ENCODE results near the gene DDAH2.

Gene DDAH2

GRCh38 chr6:31691564-31692108 lies 37.5 kb downstream of the DDAH2 start:
- Histone ChIP-seq H3K4me1 (ENCODE audit: insufficient read depth, insufficient read length) (peaks cover 14% of the 10 kb centered on the region), H3K9ac (ENCODE audit: insufficient read length, low read depth) (no peak overlapping the region), H3K36me3 (ENCODE audit: insufficient read depth, insufficient read length, low read length) (peaks cover 74% of the 10 kb centered on the region), H3K9me3 (ENCODE audit: insufficient read depth, low read length) (no peaks in the 10 kb centered on the region), H3K27me3 (ENCODE audit: insufficient read depth, insufficient read length) (no peaks in the 10 kb centered on the region), H3K4me3 (ENCODE audit: insufficient read length, low read depth) (no peak overlapping the region)
- DNase-seq (ENCODE audit: low read depth, low spot score) = no peak
- no peak for TF ChIP-seq ZNF274 (IDR thresholded peaks at IDR 0.05; ENCODE audit: low read depth, low read length)
- no peak for TF ChIP-seq SUZ12 (IDR thresholded peaks at IDR 0.05; ENCODE audit: extremely low read depth, insufficient read depth, insufficient read length)
- TF ChIP-seq YY1 (IDR thresholded peaks at IDR 0.05; ENCODE audit: insufficient read depth, insufficient read length) = no peak

- DNase-seq (ENCODE audit: low read depth, low spot score) = no peak
- H3K9me3 ChIP-seq (ENCODE audit: insufficient read depth, low read length) = no peaks in the 10 kb centered on the region
- H3K4me3 ChIP-seq (ENCODE audit: insufficient read length, low read depth) = no peak overlapping the region
- H3K4me1 ChIP-seq (ENCODE audit: insufficient read depth, insufficient read length) = peaks cover 14% of the 10 kb centered on the region
- H3K9ac ChIP-seq (ENCODE audit: insufficient read length, low read depth) = no peak overlapping the region
- no peak for TF ChIP-seq ZNF274 (IDR thresholded peaks at IDR 0.05; ENCODE audit: low read depth, low read length)
- H3K36me3 ChIP-seq (ENCODE audit: insufficient read depth, insufficient read length, low read length) = peaks cover 75% of the 10 kb centered on the region
- H3K27me3 ChIP-seq (ENCODE audit: insufficient read depth, insufficient read length) = no peaks in the 10 kb centered on the region
Observed at GRCh38 chr6:31691078-31691463, 38.0 kb downstream of the DDAH2 start.

GRCh38 chr6:31690231-31691077 lies 38.6 kb downstream of the DDAH2 start:
- no peak for DNase-seq (ENCODE audit: low read depth, low spot score)

GRCh38 chr6:31689249-31690110 lies 39.6 kb downstream of the DDAH2 start:
- TF ChIP-seq ZNF274 (IDR thresholded peaks at IDR 0.05; ENCODE audit: low read depth, low read length) (no peak), YY1 (IDR thresholded peaks at IDR 0.05; ENCODE audit: insufficient read depth, insufficient read length) (no peak), SUZ12 (IDR thresholded peaks at IDR 0.05; ENCODE audit: extremely low read depth, insufficient read depth, insufficient read length) (no peak)
- H3K27me3 ChIP-seq (ENCODE audit: insufficient read depth, insufficient read length) = no peaks in the 10 kb centered on the region
- no peaks in the 10 kb centered on the region for H3K9me3 ChIP-seq (ENCODE audit: insufficient read depth, low read length)
- no peak overlapping the region for H3K9ac ChIP-seq (ENCODE audit: insufficient read length, low read depth)
- H3K4me3 ChIP-seq (ENCODE audit: insufficient read length, low read depth) = no peak overlapping the region
- DNase-seq (ENCODE audit: low read depth, low spot score) = no peak
- peaks cover 75% of the 10 kb centered on the region for H3K36me3 ChIP-seq (ENCODE audit: insufficient read depth, insufficient read length, low read length)
- H3K4me1 ChIP-seq (ENCODE audit: insufficient read depth, insufficient read length) = peaks cover 14% of the 10 kb centered on the region

More at GRCh38 chr6:31690231-31691077, 38.6 kb downstream of the DDAH2 start:
- Histone ChIP-seq H3K27me3 (ENCODE audit: insufficient read depth, insufficient read length) (no peaks in the 10 kb centered on the region), H3K9ac (ENCODE audit: insufficient read length, low read depth) (no peak overlapping the region), H3K4me3 (ENCODE audit: insufficient read length, low read depth) (no peak overlapping the region), H3K9me3 (ENCODE audit: insufficient read depth, low read length) (no peaks in the 10 kb centered on the region), H3K36me3 (ENCODE audit: insufficient read depth, insufficient read length, low read length) (peaks cover 78% of the 10 kb centered on the region), H3K4me1 (ENCODE audit: insufficient read depth, insufficient read length) (peaks cover 14% of the 10 kb centered on the region)
- TF ChIP-seq SUZ12 (IDR thresholded peaks at IDR 0.05; ENCODE audit: extremely low read depth, insufficient read depth, insufficient read length) (no peak), YY1 (IDR thresholded peaks at IDR 0.05; ENCODE audit: insufficient read depth, insufficient read length) (no peak), ZNF274 (IDR thresholded peaks at IDR 0.05; ENCODE audit: low read depth, low read length) (no peak)

- no peak for TF ChIP-seq SUZ12 (IDR thresholded peaks at IDR 0.05; ENCODE audit: extremely low read depth, insufficient read depth, insufficient read length)
- no peak for TF ChIP-seq YY1 (IDR thresholded peaks at IDR 0.05; ENCODE audit: insufficient read depth, insufficient read length)
- TF ChIP-seq ZNF274 (IDR thresholded peaks at IDR 0.05; ENCODE audit: low read depth, low read length) = no peak
- Histone ChIP-seq H3K4me3 (ENCODE audit: insufficient read length, low read depth) (no peak overlapping the region), H3K27me3 (ENCODE audit: insufficient read depth, insufficient read length) (no peaks in the 10 kb centered on the region), H3K36me3 (ENCODE audit: insufficient read depth, insufficient read length, low read length) (peaks cover 78% of the 10 kb centered on the region), H3K4me1 (ENCODE audit: insufficient read depth, insufficient read length) (peaks cover 16% of the 10 kb centered on the region), H3K9ac (ENCODE audit: insufficient read length, low read depth) (no peak overlapping the region), H3K9me3 (ENCODE audit: insufficient read depth, low read length) (no peaks in the 10 kb centered on the region)
- no peak for DNase-seq (ENCODE audit: low read depth, low spot score)
Observed at GRCh38 chr6:31687860-31688693, 41.0 kb downstream of the DDAH2 start.

- Histone ChIP-seq H3K9me3 (ENCODE audit: insufficient read depth, low read length) (no peaks in the 10 kb centered on the region), H3K27me3 (ENCODE audit: insufficient read depth, insufficient read length) (no peaks in the 10 kb centered on the region), H3K36me3 (ENCODE audit: insufficient read depth, insufficient read length, low read length) (peaks cover 74% of the 10 kb centered on the region), H3K4me1 (ENCODE audit: insufficient read depth, insufficient read length) (peaks cover 16% of the 10 kb centered on the region), H3K9ac (ENCODE audit: insufficient read length, low read depth) (no peak overlapping the region), H3K4me3 (ENCODE audit: insufficient read length, low read depth) (no peak overlapping the region)
- no peak for DNase-seq (ENCODE audit: low read depth, low spot score)
- TF ChIP-seq SUZ12 (IDR thresholded peaks at IDR 0.05; ENCODE audit: extremely low read depth, insufficient read depth, insufficient read length) = no peak
- no peak for TF ChIP-seq YY1 (IDR thresholded peaks at IDR 0.05; ENCODE audit: insufficient read depth, insufficient read length)
- TF ChIP-seq ZNF274 (IDR thresholded peaks at IDR 0.05; ENCODE audit: low read depth, low read length) = no peak
Observed at GRCh38 chr6:31687321-31687720, 41.8 kb downstream of the DDAH2 start.

All from NT2/D1 (cell line).